NCI-H2227 treated with DMSO at 0.1 percent for 48 hours (cell line): ENCODE results near the gene C20orf144.

Experiments used
- DNase-seq: peaks from one replicate; lab custom pipeline; 2025; lab: John Stamatoyannopoulos, UW

C20orf144 gene

DNA sequence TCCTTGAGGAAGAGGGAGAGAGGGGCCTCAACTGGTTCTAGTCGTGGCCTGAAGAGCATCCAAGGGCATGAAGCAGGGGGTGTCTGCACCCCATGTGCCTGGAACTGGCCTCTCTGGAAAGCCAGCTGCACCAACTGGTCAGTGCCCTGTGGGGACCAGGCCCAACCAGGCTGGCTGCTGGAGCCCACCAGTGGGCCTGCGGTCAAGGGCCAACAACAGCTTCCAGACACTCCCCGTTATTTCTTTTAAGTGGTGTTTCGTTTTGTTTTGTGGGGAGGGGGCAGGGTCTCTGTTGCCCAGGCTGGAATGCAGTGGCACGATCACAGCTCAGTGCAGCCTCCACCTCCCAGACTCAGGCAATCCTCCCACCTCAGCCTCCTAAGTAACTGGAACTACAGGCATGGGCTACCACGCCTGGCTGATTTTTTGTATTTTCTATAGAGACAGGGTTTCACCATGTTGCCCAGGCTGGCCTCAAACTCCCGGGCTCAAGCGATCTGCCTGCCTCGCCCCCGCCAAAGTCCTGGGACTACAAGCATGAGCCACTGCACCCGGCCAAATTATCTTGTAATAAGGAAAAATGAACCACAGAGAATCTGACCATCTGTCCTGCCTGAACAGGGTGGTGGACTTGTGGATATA lies 11.9 kb upstream of the C20orf144 start:
- no peak for DNase-seq

DNA sequence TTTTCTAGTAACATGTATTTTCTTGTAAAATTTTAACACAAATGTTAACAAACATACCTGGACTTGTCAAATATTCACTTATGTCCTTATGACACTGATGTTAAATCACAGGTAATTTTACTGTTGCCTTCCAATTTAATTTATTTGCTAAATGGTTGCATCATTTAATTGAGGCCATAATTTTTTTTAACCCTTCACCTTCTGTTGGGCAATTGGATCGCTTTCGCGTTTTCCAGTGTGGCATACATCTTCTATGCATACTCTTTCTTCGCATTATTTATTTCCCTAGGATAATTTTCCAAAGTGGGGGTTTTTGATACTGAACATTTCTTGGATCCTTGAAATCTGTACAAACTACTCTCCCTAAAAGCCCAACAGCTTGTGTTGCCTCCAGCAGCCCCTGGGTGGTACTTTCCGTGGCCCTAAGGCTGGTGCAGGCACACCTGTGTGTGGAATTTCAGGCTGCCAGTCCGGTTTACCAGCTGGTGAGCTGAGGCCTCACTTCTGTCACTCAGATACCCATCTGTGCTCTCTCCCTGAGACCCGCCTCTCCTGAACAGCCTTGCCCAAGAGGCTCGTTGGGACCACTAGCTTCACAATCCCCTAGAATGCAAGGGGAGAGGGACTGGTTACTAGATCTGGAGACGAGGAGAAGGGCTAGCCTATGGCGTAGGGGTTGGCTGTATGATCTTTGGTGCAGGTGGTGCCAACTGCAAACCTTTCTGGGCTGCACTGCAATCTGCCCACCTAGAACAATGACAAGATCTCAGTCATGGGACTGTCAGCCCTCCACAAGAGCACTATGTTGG lies 11.2 kb upstream of the C20orf144 start:
- DNase-seq: no peak

DNA sequence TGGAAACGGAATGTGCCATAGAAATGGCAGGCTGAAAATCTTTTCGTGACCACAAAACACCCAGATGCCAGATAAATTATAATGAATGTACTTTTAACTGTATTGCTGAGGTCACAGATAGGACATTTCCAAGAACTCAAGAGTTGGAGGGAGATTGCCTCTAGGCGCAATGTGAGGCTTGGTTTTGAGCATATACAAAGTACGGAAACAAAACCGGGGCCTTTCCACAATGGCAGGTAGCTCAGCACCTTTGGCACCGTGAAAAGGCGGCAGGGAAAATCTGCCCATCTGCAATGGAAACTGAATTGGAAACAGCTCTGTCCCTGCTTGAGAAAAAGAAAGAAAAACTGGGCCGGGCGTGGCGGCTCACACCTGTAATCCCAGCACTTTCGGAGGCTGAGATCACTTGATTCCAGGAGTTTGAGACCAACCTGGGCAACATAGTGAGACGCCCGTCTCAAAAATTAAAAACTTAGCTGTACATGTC lies 10.5 kb upstream of the C20orf144 start:
- DNase-seq: no peak

DNA sequence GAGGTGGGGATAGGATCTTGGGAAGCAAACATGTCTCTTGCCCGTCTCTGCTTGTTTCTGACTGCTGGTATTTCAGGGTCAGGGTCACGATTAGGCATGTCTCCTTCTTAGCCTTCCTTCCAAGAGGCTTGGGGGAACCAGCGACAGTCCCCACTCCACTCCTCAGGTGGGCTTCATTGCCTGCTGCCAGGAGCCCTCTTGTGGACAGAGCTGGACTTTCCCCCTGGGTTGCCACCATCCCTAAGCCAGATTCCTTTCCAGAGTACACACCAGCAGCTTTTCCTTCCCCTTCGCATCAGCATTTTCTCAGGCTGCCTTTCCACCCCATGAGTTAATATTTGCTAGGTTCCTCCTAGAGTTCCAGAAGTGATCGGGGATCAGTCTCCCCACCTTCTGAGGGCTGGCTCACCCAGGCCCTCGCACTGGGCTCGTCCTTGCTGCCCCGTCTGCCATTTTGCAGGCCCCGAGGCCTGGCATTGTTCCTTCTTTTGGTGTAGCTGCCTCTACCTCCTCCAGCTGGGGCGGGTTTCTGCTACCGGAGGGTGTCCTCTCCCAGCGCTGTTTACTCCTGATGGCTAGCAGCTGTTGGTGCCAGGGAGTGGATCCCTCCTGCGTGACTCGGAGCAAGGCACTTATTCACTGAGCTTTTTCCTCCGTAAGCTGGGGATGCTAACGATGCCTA lies 8.8 kb upstream of the C20orf144 start:
- peak; percentile 68 for DNase-seq

DNA sequence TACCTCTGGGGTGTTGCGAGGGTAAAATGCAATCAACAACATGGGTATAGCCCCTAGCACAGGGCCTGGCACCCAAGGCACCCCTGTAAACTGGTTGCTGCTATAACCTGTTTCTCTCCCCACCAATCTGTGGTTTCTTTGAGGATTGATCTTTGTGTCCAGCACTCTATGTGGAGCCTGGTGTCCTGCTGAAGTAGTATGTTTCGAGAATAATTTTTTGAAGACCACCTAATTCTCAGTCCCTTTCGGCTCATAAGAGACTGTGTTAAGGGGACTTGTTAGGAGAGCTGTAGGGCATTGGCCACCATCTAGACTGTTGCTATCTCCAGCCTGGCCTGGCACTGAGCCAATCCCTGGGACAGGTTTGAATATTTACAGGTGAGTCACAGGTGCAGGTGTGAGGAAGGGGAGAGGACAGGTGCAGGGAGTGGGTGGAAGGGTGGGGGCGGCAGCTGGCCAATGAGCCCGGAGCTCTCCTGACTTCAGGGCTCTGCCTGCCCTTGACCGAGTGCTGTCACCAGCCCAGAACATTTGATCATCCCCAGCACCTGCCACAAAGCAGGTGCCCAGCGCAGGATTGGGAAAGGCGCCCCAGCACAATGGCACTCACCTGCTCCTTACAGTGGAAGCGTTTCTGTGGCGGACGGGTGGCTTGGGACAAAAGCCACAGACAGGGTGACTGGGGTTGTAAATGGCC lies 8.1 kb upstream of the C20orf144 start:
- DNase-seq: no peak

DNA sequence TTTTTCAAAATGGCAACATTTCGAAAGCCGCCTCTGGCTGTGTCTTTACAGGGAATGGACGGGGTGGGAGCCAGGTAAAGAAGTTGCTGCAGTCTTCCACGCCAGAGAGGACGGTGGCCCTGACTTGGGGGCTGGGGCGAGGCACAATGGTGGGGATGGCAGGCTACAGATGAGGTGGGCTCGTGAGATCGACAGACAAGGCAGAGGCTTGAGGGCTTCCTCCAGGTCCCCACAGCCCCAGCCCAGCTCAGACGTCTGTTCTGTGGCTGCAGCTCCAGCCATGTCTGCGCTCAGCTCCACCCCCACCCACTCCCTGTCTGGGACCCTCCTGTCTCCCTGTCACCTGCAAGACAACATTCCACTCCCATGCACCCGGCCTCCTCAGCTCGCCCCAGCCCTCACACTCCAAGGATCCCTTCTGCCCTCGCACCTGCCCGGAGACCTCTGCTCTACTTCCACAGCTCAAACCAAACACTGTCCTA lies 7.4 kb upstream of the C20orf144 start:
- no peak for DNase-seq

DNA sequence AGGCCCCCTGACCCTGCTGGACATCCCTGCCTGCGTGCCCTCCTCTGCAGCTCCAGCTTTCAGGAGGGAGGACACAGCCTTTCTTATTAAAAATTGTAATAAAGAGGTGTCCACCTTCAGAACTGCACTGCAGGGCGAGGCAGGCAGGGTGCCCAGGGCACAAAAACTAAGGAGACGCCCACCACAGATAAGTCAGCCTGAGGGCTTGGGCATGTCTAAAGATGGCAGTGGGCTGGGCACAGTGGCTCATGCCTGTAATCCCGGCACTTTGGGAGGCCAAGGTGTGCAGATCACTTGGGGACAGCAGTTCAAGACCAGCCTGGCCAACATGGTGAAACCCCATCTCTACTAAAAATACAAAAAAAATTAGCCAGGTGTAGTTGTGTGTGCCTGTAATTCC lies 7.0 kb upstream of the C20orf144 start:
- DNase-seq: no peak

DNA sequence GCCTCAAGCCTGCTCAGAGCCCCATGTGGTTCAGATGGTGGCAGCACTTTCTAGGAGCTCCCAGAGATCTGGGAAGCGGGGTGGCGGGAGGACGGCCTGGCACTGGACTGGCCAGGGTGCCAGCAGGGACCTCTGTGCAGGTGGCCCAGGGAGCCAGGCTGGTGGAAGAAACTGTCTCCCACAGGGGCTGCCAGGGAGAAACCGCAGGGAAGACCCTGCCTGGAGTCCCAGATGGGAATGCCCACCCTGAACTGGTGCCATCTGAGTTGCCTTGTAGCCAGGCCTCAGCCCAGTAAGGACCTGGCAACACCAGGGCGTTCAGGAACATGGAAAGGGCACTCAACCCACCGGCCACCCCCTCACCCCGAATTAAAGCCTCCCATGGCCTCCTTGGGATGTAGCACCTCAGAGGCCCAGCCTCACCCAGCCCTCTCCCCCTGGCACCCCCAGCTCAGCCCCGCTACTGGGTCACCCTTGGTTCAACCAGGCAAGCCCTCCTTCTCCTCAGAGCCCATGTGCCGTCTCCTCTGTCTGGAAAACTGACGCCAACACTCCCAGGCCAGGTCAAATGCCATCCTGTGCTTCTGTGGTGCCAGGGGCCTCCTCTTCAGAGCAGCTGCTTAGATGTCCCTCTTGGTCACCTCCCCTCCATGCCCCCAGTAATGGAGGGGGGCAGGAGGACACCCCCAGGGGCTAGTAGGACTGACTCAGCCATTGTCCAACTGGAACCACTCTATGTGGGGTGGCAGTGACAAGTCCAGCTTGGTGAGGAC lies 5.9 kb upstream of the C20orf144 start:
- DNase-seq: no peak

DNA sequence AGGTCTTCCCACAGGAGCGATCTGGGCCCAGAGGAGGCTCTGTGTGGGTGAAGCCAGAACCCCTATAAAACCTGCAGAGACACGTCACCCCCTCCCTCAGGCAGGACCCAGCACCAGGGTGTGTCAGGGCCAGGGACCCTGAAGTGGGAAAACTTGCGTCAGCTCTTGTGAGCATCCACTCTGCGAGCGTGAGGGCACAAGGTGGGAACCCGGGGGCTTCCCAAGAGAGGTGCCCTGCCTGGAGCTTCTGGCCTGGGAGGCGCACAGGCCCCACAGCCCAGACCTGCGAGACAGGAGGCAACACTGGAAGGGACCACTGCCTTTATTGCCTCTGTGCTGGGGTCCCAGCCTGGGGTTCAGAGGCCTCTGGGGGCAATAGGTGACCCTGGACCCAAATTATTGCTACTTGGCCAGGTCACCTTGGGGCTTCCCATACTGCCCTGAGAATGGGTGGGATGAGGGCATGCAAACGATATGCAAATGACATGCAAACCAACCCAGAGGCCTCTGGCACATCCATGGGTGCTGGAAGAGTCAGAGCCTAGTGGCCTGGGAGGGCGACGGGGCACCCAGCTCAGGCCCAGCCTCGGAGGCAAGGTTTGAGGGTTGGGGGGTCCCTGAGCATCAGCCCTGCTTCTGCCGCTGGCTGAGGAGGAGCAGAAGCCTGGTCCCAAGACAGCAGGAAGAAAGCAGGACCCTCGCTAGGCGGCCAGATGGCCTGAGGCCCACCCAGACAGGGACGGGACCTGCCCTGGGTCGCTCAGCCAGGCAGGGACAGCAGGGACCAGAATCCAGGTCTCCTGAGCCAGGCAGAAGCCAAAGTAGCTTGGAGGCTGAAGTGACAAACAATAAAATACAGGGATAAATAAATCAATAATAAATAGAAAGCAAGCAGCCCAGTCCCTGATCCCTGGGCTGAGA lies 5.1 kb upstream of the C20orf144 start:
- DNase-seq: no peak

DNA sequence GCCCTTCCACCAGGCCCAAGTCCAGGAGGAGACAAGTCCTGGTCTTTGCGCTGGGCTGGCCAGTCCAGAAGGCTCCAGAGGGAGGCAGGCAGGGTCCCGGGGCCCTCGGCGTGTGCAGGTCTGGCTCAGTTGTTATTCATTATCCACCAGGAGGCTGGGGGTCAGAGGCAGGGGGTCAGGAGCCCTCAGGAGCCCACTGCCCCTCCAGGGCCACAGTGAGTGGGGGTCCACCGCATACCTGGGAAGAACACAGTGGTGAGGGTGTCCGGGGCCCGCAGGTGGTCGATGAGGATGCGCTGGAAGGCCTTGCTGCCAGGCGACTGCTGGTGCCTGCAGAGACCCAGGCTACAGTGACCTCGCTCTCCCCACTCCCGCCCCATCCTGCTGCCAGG lies 4.4 kb upstream of the C20orf144 start:
- no peak for DNase-seq

DNA sequence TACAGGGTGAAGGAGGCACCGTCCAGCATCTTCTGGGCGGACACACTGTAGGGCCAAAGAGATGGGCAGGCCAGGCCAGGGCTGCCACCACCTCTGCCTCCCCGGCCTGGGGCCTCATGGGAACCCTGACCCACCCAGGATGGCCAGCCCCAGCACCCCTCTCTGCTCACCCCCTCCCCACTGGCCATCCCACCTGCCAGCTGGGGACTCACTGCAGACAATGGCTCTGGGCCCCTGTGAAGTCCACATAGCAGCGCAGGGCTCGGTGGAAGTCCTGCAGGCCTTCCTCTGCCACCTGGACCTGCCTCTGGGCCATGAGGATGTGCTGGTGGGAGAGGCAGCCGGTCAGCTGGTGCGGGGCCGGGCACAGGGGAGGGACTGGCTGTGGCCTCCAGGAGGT lies 3.6 kb upstream of the C20orf144 start:
- DNase-seq: no peak

DNA sequence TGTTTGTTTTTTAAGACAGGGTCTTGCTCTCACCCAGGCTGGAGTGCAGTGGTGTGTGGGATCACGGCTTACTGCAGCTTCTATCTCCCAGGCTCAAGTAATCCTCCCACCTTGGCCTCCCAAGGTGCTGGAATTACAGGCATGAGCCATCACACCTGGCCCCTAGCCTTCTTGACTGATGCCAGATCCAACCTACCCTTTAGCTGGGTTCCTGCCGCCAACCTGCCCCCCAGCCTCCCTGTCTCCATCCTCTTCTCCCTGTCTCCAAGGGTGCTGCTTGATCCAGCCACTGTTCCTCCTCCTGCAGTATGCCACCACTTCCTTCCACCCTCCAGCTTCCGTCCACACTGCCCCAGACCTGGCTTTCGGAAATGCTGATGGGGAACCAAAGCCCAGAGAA lies 3.2 kb upstream of the C20orf144 start:
- no peak for DNase-seq

DNA sequence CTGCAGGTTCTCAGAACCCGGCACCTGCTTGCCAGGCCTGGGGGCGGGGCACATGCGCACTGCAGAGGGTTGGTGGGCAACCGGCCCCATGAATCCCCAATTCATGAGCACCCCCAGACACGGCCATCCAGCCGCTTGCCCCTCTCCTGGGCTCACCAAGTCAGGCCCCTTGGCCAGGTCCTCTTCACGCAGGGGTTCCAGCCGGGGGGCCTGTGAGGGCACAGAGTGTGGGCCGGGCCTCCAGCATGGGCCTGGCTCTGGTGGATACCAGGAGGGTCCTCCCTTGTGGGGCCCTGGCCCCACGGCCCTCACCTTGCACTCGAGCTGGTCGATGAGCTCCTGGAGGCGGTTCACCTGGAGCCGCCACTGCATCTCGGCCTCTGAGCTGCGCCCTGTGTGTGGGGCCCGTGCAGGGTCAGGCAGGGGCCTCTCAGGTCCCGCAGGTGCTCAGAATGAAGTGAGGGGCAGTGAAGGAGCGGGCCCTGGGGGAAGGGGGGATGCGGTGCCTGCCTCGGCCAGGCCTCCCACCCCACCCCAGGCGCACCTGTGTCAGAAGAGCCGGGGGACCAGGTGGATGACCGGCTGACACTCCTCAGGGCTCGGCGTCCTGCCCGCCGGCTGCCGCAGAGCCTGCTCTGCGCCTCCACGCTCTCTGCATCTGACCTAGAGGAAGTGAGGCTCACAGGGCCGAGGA lies 2.6 kb upstream of the C20orf144 start:
- DNase-seq: no peak

DNA sequence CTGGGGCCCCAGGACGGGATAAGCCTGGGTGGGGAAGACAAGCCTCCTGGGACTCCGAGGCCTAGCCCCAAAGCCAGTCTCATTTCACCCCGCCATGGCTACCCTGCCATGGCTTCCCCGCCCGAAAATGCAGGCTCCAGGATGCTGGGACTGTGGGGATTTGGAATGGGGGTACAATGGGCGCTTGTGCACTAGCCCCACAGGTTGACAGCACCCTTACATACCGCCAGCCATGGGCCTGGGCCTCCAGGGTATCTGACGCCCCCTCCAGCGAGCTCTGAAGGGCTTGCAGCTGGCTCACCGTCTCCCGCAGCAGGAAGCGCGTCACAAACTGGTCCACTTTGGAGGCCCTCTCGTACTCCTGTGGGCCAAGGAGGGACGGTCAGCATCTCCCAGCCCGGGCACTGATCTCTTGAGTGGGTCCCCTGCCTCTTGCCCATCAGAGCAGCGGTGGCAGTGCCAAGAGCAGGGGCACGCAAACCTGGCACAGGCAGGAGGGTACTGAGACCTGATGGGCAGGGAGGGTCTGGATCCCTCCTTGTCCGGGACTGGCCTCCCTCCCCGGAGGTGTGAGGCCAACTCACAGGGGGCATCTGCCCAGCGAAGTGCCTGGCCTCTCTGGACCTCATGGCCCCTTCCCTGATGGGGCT lies 2.0 kb upstream of the C20orf144 start:
- no peak for DNase-seq

DNA sequence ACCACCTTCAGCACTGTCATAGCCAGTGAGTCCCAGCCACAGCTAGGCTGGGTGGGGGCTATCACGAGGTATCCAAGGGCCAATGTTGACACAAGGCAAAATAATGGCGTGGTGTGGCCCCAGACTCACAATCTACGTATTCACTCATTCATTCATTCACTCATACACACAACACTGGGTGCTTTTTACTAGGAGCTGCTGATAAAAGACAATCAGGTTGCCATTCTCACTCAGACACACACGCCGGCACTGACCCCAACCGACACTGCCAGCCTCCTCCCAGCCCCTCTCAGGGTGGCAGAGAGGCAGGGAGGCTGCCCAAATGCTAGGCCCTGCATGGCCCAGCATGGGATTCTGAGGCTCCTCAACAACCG lies 1.5 kb upstream of the C20orf144 start:
- no peak for DNase-seq

DNA sequence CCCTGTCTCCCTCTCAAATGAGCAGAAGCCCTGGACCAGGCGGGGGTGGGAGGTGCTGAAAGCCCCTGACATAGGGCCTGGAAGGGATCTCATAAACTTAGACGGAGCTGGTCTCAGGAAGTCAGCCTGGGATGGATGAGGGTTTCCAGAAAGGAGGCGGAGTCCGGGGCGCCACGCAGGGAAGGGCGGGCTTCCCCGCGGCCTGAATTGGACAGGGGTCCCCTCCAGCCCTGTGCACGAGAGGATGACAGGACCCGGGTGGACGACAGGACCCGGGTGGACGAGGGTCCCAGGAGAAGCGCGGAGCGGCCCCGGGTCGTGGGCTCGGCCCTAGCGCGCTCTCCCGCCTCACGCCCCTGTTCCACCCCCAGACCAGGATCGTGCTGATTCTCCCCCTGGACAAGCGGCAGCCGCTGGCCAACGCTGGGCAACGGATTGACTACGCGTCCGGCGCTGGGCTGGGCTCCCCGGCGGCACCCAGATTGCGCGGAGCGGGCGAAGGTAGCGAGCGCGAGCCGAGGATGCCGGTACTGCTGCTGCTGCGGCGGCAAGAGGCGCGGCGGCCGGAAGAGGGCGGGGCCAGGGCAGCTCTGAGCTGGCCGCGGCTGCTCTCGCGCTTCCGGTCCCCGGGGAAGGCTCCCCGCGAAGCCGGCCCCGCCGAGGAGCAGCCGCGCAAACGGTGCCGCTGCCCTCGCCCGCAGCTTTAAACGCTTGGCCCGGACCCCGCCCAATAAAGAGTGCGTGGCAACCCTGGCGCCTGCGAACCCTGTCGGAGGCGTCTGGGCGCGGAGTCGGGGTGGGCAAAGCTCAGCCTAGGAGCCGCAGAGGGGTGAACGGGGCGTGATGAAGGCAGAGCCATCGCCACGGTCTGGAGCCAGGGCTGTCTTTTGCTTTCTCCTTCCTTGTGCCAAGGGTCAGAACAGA lies 1.3 kb downstream of the C20orf144 start:
- DNase-seq: peak; percentile 74

DNA sequence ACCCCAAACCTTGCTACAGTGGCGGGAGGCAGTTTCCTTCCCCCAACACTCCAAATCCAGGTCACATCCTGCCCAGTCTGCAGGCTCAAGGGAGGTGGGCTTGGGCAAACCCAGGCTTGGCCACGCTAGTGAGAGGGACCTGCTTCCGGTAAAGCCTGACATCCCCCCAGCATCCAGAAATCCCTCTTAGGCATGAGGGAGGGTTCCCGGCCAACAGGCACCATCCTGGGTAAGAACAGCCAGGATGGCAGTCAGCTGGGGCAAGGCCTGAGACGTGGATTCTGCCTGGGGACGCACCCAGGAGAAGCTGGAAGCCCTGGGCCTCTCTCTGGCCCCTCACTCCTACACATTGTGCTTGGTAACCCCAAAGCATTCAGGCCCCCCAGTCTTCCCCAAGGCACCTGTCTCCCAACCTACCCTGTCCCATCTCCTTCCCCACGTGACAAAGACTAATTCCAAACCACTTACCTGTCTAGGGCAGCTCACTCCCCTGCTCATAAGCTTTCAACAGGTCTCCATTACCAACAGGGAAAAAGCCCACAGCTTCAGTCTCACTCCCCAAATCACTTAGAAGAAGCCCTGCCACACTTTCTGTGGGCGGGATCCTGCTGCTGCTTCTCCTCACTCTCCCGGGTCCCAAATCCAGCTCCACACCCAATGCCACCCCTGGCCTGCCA lies 2.1 kb downstream of the C20orf144 start:
- DNase-seq: peak; percentile 31

DNA sequence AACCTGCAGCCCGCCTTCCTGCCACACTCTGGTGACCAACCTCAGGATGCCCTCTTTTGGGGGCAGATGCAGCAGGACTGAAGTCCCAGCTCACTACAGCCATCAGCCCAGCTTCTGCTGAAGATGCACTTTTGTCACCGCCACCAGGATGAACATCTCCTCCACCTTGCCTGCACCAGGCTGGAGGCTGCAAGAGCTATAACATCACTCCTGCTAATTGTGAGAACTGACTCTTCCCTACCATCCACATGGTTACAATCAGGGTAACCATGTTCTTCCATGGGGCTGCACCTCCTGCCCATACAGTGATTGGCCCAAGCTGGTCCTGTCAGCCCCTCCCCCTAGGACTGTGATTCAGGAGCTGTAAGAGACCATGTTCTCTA lies 2.6 kb downstream of the C20orf144 start:
- no peak for DNase-seq
